Measurements from ENCODE around the gene TUBGCP6.
"Not testable (repeated sequence)": the region's sequence is repeated elsewhere in the genome, so short reads cannot be mapped to it uniquely, and the experiment has no call there.

Gene TUBGCP6

DNA sequence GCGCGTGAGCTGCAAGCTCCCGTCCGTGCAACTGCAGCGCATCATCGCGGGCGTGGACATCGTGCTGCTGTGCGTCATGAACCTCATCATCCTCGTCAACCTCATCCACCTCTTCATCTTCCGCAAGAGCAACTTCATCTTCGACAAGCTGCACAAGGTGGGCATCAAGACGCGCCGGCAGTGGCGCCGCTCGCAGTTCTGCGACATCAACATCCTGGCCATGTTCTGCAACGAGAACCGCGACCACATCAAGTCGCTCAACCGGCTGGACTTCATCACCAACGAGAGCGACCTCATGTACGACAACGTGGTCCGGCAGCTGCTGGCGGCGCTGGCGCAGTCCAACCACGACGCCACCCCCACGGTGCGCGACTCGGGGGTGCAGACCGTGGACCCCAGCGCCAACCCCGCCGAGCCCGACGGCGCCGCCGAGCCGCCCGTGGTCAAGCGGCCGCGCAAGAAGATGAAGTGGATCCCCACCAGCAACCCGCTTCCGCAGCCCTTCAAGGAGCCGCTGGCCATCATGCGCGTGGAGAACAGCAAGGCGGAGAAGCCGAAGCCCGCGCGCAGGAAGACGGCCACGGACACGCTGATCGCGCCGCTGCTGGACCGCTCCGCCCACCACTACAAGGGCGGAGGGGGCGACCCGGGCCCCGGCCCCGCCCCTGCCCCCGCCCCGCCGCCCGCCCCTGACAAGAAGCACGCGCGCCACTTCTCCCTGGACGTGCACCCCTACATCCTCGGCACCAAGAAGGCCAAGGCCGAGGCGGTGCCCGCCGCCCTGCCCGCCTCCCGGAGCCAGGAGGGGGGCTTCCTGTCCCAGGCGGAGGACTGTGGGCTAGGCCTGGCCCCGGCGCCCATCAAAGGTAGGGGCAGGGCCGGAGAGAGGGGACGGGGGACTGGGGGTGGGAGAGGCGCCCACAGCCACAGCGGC lies 67.0 kb downstream of the TUBGCP6 start:
- DNase-seq (ENCODE audit: low read depth, low spot score) = no peak
- H3K4me3 ChIP-seq (ENCODE audit: low read length) = no peak overlapping the region

DNA sequence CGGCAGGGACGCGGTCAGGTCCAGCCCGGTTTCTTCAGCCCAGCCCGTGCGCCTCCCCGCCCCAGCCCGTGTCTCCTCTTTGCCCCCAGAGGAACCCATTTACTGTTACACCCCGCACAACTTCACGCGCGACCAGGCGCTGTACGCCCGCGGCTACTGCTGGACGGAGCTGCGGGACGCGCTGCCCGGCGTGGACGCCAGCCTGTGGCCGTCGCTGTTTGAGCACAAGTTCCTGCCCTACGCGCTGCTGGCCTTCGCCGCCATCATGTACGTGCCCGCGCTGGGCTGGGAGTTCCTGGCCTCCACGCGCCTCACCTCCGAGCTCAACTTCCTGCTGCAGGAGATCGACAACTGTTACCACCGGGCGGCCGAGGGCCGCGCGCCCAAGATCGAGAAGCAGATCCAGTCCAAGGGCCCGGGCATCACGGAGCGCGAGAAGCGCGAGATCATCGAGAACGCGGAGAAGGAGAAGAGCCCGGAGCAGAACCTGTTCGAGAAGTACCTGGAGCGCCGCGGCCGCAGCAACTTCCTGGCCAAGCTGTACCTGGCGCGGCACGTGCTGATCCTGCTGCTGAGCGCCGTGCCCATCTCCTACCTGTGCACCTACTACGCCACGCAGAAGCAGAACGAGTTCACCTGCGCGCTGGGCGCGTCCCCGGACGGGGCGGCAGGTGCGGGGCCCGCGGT lies 67.8 kb downstream of the TUBGCP6 start:
- DNase-seq (ENCODE audit: low read depth, low spot score) = no peak
- no peak overlapping the region for H3K4me3 ChIP-seq (ENCODE audit: low read length)

DNA sequence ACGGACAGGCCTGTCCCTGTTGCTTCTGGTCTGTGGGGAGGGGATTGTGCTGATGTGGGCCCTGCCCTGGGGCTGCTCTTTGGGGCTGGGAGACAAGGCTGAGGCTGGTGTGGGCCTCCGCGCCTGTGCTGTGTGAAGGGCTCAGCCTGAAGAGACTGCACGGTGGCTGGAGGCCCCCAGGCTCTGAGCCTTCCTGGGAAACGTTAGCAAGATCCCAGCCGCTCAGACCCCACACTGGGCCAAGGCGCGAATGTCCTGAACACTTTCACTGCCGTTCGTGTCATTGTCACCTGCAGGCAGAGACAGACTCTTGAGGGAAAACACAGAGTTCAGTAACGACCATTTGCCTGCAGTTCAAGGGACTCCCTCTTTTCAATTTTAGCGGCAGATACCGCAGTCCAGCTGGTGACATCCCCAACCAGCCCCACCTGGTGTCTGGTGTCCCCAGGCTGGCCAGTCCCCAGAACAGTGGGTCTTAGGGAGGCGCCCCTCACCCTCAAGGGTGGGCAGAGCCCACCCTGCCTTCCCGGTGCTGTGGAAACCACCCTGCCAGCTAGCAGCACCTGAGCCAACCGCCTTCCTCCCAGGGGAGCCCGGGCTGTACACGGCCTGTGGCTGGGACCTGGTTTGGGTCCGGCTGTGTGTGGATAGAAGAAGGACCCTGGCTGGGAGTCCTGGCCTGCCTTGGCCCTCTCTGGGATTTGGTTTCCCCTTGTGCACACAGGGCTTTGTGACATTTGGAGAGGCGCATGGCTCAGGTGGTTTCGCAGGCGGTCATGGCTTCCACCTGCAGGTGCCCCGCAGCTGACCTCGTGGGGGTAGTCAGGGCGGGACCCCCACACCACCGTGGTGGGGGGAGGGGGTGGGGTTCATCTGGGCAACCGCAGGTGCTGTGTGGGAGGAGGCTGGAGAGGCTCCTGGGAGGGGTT lies 68.6 kb downstream of the TUBGCP6 start:
- DNase-seq (ENCODE audit: low read depth, low spot score) = no peak
- no peak overlapping the region for H3K4me3 ChIP-seq (ENCODE audit: low read length)

DNA sequence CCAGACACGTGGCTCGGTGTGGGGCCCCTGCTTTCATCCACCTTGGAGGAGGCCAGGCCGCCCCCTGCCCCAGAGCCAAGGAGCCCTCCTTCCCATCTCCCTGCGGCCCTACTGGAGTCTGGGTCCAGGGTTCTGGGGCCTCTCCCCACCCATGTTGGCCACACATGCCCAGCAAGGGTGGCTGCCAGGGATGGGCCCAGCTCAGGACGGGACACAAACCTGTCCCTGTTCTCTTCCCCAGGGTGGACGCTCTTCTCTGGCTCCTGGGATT lies 69.7 kb downstream of the TUBGCP6 start:
- DNase-seq (ENCODE audit: low read depth, low spot score) = no peak
- no peak overlapping the region for H3K4me3 ChIP-seq (ENCODE audit: low read length)

DNA sequence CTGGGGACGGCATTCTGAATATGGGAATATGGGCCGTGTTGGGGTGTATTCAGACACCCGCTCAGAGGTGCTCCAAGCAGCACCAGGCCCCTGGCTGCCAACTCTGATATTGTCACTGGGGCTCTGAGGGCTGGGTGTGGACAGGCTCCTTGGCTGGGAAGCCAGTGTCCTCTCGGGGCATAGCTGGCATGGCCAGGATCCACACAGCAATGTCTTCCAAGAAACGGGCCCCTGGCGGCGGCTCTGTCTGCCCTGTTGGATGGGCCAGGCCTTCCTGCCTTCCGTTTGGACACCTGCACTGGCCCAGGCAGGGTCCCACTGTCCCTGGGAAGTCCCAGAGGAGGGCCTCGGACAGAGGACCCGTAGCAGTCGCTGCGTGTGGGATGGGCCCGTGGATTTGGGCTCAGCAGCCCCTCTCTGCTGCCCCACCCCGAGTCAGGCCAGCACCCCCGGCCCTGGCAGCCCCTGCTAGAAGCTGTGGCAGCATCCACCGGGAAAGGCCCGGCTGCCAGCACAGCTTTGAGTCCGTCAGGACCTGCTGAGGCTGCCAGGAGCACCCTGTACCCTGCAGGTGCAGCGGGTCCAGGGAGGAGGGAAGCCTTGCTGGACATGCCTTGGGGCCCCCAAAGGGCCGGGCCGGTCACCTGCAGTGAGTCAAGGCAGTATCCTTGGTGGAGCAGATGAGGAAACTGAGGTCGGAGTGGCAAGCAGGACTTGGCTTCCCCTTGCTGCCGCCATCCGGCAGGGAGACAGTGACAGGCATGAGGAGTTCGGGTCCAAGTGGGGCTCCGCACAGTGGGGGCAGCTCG lies 70.2 kb downstream of the TUBGCP6 start:
- DNase-seq (ENCODE audit: low read depth, low spot score) = no peak

DNA sequence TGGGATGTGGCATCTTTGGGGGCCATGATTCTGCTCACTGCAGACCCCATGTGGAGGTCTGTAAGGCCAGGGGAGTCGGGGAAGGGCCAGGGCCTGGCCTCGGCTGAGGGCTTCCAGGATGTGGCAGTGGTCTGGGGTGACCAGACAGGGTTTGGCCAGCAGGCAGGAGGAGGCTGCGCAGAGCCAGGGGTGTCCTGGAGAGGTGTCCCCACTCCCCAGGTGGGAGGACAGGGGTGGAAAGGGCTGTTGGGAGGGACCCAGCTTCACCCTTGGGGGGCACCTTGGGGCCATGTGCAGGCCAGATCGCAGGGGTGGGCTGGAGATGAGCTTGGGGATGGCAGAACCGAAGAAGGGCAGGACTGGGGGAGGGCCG lies 70.9 kb downstream of the TUBGCP6 start:
- no peak for DNase-seq (ENCODE audit: low read depth, low spot score)
- H3K4me3 ChIP-seq (ENCODE audit: low read length) = no peak overlapping the region

More for the DNA sequence above, 70.2 kb downstream of the TUBGCP6 start:
- H3K4me3 ChIP-seq (ENCODE audit: low read length) = no peak overlapping the region

DNA sequence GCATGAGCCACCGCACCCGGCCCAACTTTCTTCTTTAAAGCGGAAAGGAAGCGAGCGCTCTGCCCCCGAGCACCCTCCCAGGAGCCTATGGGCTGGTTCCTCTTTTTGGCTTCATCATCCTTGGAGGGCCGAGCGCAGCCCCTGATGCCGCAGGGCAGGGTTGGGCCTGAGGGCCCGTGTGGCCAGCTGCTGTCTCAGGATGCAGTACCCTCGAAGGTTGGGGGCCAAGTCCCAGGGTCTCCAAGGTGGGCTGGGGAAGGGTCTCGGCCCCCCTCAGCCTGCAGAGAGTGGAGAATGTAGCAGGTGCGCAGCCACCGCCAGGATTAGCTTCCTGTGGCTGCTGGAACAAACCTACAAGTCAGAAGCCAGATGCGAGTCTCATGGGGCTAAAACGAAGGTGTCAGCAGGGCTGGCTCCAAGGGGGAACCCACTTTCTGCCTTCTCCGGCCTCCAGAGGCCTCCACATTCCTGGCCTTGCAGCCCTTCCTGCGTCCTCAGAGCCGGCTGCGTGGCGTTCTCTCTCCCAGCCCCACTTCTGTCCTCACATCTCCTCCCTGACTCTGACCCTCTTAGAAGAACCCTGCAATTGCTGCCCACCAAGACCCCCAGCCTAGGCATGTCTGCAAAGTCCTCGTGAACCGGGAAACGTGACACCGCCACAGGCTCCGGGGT lies 71.4 kb downstream of the TUBGCP6 start:
- DNase-seq (ENCODE audit: low read depth, low spot score) = no peak
- no peak overlapping the region for H3K4me3 ChIP-seq (ENCODE audit: low read length)

DNA sequence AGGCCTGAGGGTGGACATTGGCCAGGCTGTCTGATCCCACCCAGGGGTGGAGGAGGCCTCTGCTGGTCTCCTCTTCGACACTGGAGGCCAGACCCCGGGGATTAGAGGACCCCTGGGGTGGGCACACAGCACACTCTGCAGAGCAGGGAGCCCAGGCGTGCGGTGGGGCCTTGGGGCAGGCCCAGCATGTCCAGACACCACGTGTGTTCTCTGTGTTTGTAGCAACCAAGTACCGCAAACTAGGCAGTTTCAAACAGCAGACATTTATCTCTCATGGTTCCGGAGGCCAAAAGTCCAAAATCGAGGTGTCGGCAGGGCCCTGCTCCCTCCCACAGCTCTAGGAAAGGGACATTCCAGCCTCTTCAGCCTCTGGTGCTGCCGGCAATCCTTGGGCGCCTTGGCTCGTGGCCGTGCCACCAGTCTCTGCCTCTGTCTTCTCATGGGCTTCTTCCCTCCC lies 72.8 kb downstream of the TUBGCP6 start:
- no peak overlapping the region for H3K4me3 ChIP-seq (ENCODE audit: low read length)
- DNase-seq (ENCODE audit: low read depth, low spot score) = no peak

DNA sequence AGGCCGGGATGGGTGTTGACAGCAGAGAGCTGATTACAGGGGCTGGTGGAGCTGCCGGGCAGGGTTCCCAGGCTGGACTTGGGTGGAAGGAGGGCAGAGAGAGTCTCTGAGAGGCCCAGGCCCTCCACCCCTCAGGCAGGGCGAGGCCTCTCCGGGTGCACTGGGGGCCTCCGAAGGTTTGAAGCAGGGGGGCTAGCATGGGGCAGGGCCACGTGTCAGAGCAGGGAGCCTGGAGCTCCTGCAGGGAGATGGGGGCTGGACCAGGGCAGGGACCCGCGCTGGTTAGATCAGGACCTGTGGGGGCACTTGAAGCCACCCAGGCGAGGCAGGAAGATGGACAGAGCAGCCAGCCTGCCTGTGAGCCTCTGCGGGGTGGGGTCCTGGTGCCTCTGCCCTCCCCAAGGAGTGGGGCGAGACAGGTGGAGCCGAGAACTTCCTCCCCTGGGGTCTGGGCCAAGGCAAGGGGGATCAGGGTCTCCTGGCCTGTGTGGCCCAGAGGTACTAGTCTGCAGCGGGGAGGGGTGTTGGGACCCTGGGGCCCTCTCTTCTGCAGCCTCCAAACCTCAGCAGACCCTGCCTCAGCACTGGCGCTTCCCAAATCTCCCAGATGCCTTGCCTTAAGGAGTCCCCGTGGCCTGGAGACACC lies 73.4 kb downstream of the TUBGCP6 start:
- no peak for DNase-seq (ENCODE audit: low read depth, low spot score)
- no peak overlapping the region for H3K4me3 ChIP-seq (ENCODE audit: low read length)

DNA sequence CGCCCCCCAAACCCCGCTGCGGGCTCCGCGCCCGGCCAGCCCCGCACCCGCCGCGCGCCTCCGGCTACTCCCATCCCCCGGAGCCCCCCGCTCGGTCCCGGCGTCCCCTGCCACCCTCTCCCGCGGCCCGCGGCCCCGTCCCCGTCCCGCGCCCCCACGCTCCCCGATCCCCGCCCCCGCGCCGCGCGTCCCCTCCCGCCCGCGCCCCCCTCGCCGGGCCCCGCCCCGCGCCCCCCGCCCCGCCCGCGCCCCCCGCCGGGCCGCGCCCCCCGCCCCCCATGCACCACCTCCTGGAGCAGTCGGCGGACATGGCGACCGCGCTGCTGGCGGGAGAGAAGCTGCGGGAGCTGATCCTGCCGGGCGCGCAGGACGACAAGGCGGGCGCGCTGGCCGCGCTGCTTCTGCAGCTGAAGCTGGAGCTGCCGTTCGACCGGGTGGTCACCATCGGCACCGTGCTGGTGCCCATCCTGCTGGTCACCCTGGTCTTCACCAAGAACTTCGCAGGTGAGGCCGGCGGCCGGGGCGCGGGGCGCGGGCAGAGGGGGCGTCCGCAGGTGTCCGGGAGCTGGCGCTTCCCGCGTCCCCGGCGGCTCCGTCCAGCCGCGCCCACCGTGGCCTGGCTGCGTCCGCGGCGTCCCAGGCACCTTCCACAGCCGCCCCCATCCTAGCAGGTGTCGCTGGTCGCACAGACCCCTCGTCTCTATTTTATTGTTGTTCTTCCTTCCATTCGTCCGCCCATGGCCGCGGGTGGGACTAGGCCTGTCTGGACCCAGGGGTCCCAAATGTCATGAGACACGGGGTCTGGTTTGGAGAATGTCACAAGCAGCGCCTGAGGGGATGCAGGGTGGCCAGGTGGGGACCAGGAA lies 74.1 kb downstream of the TUBGCP6 start, which contains the start of gene PANX2:
PANX2 (plus strand) TSS at position 279 of the 866 bp plus-strand sequence; CDS start at position 279, 0 bp downstream.
- no peak within 1 kb of the TSS for H3K4me3 ChIP-seq (ENCODE audit: low read length)
- no peak for DNase-seq (ENCODE audit: low read depth, low spot score)

DNA sequence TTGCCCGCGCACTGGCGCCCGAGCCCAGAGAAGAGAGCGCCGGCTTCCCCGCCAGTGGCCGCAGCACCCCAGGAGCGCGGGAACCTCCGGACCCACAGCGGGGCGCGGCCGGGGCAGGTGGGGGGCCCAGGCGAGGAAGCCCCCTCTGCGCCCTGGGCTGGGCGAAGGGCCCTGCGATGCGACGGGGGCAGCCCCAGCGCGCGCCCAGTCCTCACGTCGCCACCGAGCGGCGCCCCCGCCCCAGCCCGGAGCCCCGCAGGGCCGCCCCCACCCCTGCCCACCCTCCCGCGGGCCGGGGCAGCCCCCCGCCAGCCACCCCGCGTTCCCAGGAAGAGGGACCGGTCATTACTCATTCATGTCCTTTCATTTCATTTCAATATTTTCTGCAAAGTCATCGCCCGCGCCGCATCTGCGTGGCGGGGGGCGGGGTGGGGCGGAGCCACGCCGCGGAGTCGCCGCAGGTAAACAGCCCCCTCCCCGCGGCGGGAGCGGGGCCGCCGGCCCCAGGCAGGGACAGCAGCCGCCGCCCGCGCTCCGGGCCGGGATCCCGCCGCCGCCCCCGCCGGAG lies 75.0 kb downstream of the TUBGCP6 start:
- H3K4me3 ChIP-seq (ENCODE audit: low read length) = no peak overlapping the region
- DNase-seq (ENCODE audit: low read depth, low spot score) = no peak

DNA sequence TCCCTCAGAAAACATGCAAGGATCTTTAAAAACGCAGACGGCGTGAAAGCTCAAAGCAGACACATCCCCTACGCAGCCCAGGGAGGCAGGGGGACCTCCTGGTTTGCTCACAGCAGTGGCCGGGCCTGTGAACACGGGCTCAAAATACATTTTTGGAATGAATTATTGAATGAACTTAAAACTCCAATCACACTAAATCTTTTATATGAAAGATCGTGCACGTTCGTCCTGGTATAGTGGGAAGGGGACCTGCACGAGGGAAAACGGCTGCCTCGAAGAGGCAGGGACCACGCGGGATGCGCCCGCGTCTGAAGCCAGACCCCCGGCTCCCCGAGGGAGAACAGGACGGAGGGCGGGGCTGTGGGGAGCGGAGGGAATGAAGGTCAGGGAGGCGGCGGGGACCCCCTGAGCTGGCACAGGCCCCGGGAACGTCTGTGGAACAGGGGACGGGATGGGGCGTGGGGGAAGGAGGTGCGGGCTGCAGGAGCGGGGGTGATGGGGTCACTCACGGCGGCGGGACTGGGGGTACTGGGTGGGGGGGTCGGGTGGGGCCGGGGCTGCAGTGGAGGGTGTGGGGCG lies 75.6 kb downstream of the TUBGCP6 start:
- no peak overlapping the region for H3K4me3 ChIP-seq (ENCODE audit: low read length)

DNA sequence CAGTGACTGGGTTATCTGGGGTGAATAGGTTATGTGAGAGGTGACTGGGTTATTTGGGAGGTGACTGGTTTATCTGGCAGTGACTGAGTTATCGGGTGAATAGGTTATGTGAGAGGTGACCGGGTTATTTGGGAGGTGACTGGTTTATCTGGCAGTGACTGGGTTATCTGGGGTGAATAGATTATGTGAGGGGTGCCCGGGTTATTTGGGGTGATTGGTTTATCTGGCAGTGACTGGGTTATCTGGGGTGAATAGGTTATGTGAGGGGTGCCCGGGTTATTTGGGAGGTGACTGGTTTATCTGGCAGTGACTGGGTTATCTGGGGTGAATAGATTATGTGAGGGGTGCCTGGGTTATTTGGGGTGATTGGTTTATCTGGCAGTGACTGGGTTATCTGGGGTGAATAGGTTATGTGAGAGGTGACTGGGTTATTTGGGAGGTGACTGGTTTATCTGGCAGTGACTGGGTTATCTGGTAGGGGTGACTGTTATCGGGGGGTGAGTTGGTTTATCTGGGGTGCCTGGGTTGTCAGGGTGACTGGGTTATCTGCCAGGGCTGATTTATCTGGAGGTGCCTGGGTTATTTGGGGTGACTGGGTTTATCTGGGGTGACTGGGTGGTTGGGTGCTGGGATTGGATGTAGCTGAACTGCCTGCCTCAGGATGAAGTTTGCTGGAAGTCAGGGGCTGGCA lies 76.2 kb downstream of the TUBGCP6 start:
- not testable (repeated sequence) for H3K4me3 ChIP-seq (ENCODE audit: low read length); DNase-seq (ENCODE audit: low read depth, low spot score)

More for the DNA sequence above, 75.6 kb downstream of the TUBGCP6 start:
- no peak for DNase-seq (ENCODE audit: low read depth, low spot score)

DNA sequence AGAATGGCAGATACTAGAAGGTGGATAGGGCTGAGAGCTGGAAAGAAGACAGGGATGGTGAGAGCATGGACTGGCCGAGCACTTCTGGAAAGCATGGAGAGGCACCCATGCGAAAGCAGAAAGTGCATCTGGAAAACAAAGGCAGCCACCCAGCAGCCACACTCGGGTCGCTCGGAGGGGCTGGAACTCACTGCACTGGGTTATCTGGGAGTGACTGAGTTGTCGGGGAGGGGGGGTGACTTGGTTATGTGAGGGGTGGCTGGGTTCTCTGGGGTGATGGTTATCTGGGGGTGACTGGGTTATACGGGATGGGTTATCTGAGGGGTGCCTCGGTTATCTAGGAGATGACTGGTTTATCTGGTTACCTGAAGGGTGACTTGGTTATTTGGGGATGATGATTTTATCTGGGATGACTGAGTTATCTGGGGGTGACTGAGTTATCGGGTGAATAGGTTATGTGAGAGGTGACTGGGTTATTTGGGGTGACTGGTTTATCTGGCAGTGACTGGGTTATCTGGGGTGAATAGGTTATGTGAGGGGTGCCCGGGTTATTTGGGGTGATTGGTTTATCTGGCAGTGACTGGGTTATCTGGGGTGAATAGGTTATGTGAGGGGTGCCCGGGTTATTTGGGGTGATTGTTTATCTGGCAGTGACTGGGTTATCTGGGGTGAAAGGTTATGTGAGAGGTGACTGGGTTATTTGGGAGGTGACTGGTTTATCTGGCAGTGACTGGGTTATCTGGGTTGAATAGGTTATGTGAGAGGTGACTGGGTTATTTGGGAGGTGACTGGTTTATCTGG lies 76.9 kb downstream of the TUBGCP6 start:
- DNase-seq (ENCODE audit: low read depth, low spot score) = no peak

More for the DNA sequence above, 76.9 kb downstream of the TUBGCP6 start:
- no peak overlapping the region for H3K4me3 ChIP-seq (ENCODE audit: low read length)
